CD4-positive, alpha-beta T cell (primary cell): ENCODE results near the gene TAS2R41. TPM values are rescaled to one million over a fixed set of nuclear protein-coding genes. Genes with fewer than 3 reads are reported as not detected.

Experiments used
- ATAC-seq: fragments of 200-7000 bp; cut with Tn5 transposase; one replicate; pipeline ENCODE4 v1.10.0; 2022; ENCODE audit warnings: mild to moderate bottlenecking; ENCODE audit not compliant: poor library complexity
- CTCF ChIA-PET: fragments of 350-600 bp; sonication (Branson Sonifier 250); formaldehyde crosslinking; loops from one replicate; lab custom pipeline; 2021; ENCODE audit warnings: antibody characterized with exemption, inconsistent platforms; lab: Charles Lee
- POLR2A ChIA-PET: fragments of 350-600 bp; sonication (Branson Sonifier 250); formaldehyde crosslinking; loops from one replicate; lab custom pipeline; 2021; ENCODE audit warnings: antibody characterized with exemption, inconsistent platforms; lab: Charles Lee
- DNase-seq, 14 experiments: peaks; one replicate each; pipeline ENCODE4 v3.0.0-alpha.2; 2013 to 2020; ENCODE audit warnings: mixed read lengths in 2 of 14
- H3K27ac ChIP-seq, 2 donors: one replicate each; pipeline versions ENCODE4 v1.5.1 to v1.7.0; 2013; ENCODE audit warnings: low read length in 2 of 2, low read depth in 1 of 2, mild to moderate bottlenecking in 1 of 2
- H3K27me3 ChIP-seq, 2 experiments: 1 replicate in 1 of 2; 2 replicates in 1 of 2; pipeline versions ENCODE4 v1.6.1 to v1.7.0; 2013; ENCODE audit warnings: low read length in 2 of 2, control low read depth in 1 of 2, mild to moderate bottlenecking in 1 of 2, moderate library complexity in 1 of 2; ENCODE audit not compliant: insufficient read depth in 2 of 2, control insufficient read depth in 1 of 2
- H3K36me3 ChIP-seq: one replicate; pipeline ENCODE4 v1.6.1; 2013; ENCODE audit warnings: low read length, control low read depth; ENCODE audit not compliant: insufficient read depth
- H3K4me1 ChIP-seq: one replicate; pipeline ENCODE4 v1.6.1; 2013; ENCODE audit warnings: low read length, control low read depth; ENCODE audit not compliant: insufficient read depth
- H3K4me3 ChIP-seq: one replicate; pipeline ENCODE4 v1.5.1; 2013; ENCODE audit warnings: mild to moderate bottlenecking, low read length, moderate library complexity
- H3K9me3 ChIP-seq, 2 experiments: 1 replicate in 1 of 2; 2 replicates in 1 of 2; pipeline versions ENCODE4 v1.6.1 to v1.7.0; 2013; ENCODE audit warnings: low read length in 2 of 2, mild to moderate bottlenecking in 2 of 2, control low read depth in 1 of 2, moderate library complexity in 1 of 2; ENCODE audit not compliant: control insufficient read depth in 1 of 2, insufficient read depth in 1 of 2
- H3K27ac Mint-ChIP-seq: one replicate; pipeline ENCODE4 v1.8.0; 2020; ENCODE audit warnings: mixed read lengths
- H3K27me3 Mint-ChIP-seq: one replicate; pipeline ENCODE4 v1.8.0; 2021; ENCODE audit warnings: mixed read lengths
- H3K36me3 Mint-ChIP-seq: one replicate; pipeline ENCODE4 v1.8.0; 2021; ENCODE audit warnings: low read depth, mixed read lengths
- H3K4me1 Mint-ChIP-seq: one replicate; pipeline ENCODE4 v1.8.0; 2021; ENCODE audit warnings: low read depth, mixed read lengths
- H3K4me3 Mint-ChIP-seq: one replicate; pipeline ENCODE4 v1.8.0; 2020; ENCODE audit warnings: mild to moderate bottlenecking, mixed read lengths
- H3K9me3 Mint-ChIP-seq: one replicate; pipeline ENCODE4 v1.8.0; 2020; ENCODE audit warnings: mixed read lengths
- CTCF ChIP-seq: fragments of 200-600 bp; IDR thresholded peaks from one replicate; pipeline ENCODE4 v1.8.0; 2022; ENCODE audit warnings: antibody characterized with exemption, mild to moderate bottlenecking
- intact Hi-C, 2 experiments: fragments of 100-400 bp; cut with DNase I in 1 of 2; cut with micrococcal nuclease in 1 of 2; formaldehyde crosslinking; loops; one replicate each; pipeline versions ENCODE4 v1.15.1 to v1.9.0; 2023 to 2025; cut with DNase I, micrococcal nuclease
- total RNA-seq, 174 experiments: library from RNA in 2 of 174; stranded (reverse) in 2 of 174; gene quantifications; one replicate each; pipeline ENCODE4 v1.2.3 and lab custom pipeline; 2021 to 2026

Gene TAS2R41
- total RNA-seq, 2 experiments from 2014 or later = 0.69 to 0.73 TPM

GRCh38 chr7:143454091-143454680, 23.5 kb upstream of the TAS2R41 start:
- Histone ChIP-seq H3K27me3 (no peaks in the 10 kb centered on the region), H3K4me3 (no peak overlapping the region), H3K9me3 (no peaks in the 10 kb centered on the region), H3K4me1 (no peaks in the 10 kb centered on the region), H3K27ac (no peak overlapping the region), H3K36me3 (no peaks in the 10 kb centered on the region)
- Mint-ChIP-seq H3K9me3 (no peaks in the 10 kb centered on the region), H3K27ac (no peak overlapping the region), H3K4me1 (peaks cover 23% of the 10 kb centered on the region), H3K36me3 (peaks cover 45% of the 10 kb centered on the region), H3K4me3 (no peak overlapping the region), H3K27me3 (no peaks in the 10 kb centered on the region)
- intact Hi-C loops = no loop called here
- ChIA-PET POLR2A (no interaction called here), CTCF (no interaction called here)
- ATAC-seq = no peak
- TF ChIP-seq CTCF = no peak
- no peak for DNase-seq

GRCh38 chr7:143455491-143455890, 22.2 kb upstream of the TAS2R41 start:
- Mint-ChIP-seq H3K4me1 (peaks cover 23% of the 10 kb centered on the region), H3K27ac (no peak overlapping the region), H3K4me3 (no peak overlapping the region), H3K9me3 (no peaks in the 10 kb centered on the region), H3K27me3 (no peaks in the 10 kb centered on the region), H3K36me3 (peaks cover 49% of the 10 kb centered on the region)
- H3K9me3 ChIP-seq = no peaks in the 10 kb centered on the region
- intact Hi-C loops = no loop called here
- no peak overlapping the region for H3K4me3 ChIP-seq
- no peak overlapping the region for H3K27ac ChIP-seq
- TF ChIP-seq CTCF = no peak
- H3K4me1 ChIP-seq = no peaks in the 10 kb centered on the region
- ATAC-seq (no peak), DNase-seq (no peak)
- H3K36me3 ChIP-seq = no peaks in the 10 kb centered on the region
- CTCF ChIA-PET = no interaction called here
- POLR2A ChIA-PET = no interaction called here
- no peaks in the 10 kb centered on the region for H3K27me3 ChIP-seq

GRCh38 chr7:143455942-143456341, 21.7 kb upstream of the TAS2R41 start:
- intact Hi-C loops = no loop called here
- H3K9me3 Mint-ChIP-seq = no peaks in the 10 kb centered on the region
- no peak for TF ChIP-seq CTCF
- no peak overlapping the region for H3K27ac Mint-ChIP-seq
- peaks cover 53% of the 10 kb centered on the region for H3K36me3 Mint-ChIP-seq
- no peaks in the 10 kb centered on the region for H3K36me3 ChIP-seq
- no peak overlapping the region for H3K27ac ChIP-seq
- no peak overlapping the region for H3K4me3 Mint-ChIP-seq
- CTCF ChIA-PET = no interaction called here
- H3K4me3 ChIP-seq = no peak overlapping the region
- peaks cover 23% of the 10 kb centered on the region for H3K4me1 Mint-ChIP-seq
- H3K27me3 Mint-ChIP-seq = no peaks in the 10 kb centered on the region
- POLR2A ChIA-PET = no interaction called here
- DNase-seq (no peak), ATAC-seq (no peak)
- no peaks in the 10 kb centered on the region for H3K27me3 ChIP-seq
- no peaks in the 10 kb centered on the region for H3K4me1 ChIP-seq
- H3K9me3 ChIP-seq = peaks cover 0 to under 1% of the 10 kb centered on the region in 2 experiments
